ENCODE measurements around the gene USP17L11. TPM values are rescaled to one million over a fixed set of nuclear protein-coding genes. Genes with fewer than 3 reads are reported as not detected.
"Not testable (repeated sequence)": the region's sequence is repeated elsewhere in the genome, so short reads cannot be mapped to it uniquely, and the experiment has no call there.

Gene USP17L11
- total RNA-seq, 1 donor from 2014 or later = not detected

DNA sequence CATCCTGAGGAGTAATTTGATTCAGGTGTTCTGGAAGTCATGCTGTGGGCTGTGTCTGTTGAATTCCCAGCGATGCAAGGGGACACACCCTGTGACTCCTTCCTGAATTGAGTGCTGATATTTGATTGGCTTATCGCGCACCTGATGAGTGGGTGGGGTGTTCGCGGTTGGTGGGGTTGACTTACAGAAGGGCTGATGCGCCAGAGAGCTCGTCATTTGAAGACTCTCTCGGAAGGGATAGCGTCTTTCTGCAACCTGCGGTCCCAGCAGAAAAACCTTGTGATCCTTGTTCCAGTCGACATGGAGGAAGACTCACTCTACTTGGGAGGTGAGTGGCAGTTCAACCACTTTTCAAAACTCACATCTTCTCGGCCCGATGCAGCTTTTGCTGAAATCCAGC, 47.4 kb downstream of the USP17L11 start, which contains the start of gene USP17L21:
Gene USP17L21 (plus strand): TSS at position 301 of the 400 bp plus-strand sequence. CDS start 0 bp downstream, at position 301.
- H3K4me3 ChIP-seq; H3K36me3 ChIP-seq; H3K4me1 ChIP-seq; H3K9me3 ChIP-seq; H3K27ac ChIP-seq; intact Hi-C loops (cut with DNase I); H3K27me3 ChIP-seq; DNase-seq (ENCODE audit: low spot score in 2 of 2): not testable (repeated sequence)

Other genes starting within 250 kb of the USP17L11 start
- gene FAM90A26, start 45.0 kb upstream of the USP17L11 start, total RNA-seq = not detected
- not detected for gene USP17L10, start 4.7 kb upstream of the USP17L11 start, total RNA-seq
- gene USP17L12, start 4.7 kb downstream of the USP17L11 start, total RNA-seq = not detected
- not detected for gene USP17L13, start 9.5 kb downstream of the USP17L11 start, total RNA-seq
- gene USP17L15, start 19.0 kb downstream of the USP17L11 start, total RNA-seq = not detected
- gene USP17L17, start 28.5 kb downstream of the USP17L11 start, total RNA-seq = not detected
- gene USP17L18, start 33.2 kb downstream of the USP17L11 start, total RNA-seq = not detected
- not detected for gene USP17L19, start 38.0 kb downstream of the USP17L11 start, total RNA-seq
- not detected for gene USP17L20, start 42.7 kb downstream of the USP17L11 start, total RNA-seq
- not detected for gene USP17L21, start 47.5 kb downstream of the USP17L11 start, total RNA-seq
- not detected for gene USP17L22, start 52.2 kb downstream of the USP17L11 start, total RNA-seq
- not detected for gene USP17L24, start 109.8 kb downstream of the USP17L11 start, total RNA-seq
- not detected for gene USP17L25, start 114.5 kb downstream of the USP17L11 start, total RNA-seq
- not detected for gene USP17L26, start 119.3 kb downstream of the USP17L11 start, total RNA-seq
- gene USP17L5, start 124.0 kb downstream of the USP17L11 start, total RNA-seq = not detected
- not detected for gene USP17L27, start 128.7 kb downstream of the USP17L11 start, total RNA-seq
- not detected for gene USP17L28, start 133.5 kb downstream of the USP17L11 start, total RNA-seq
- not detected for gene USP17L29, start 138.2 kb downstream of the USP17L11 start, total RNA-seq
- not detected for gene USP17L30, start 147.7 kb downstream of the USP17L11 start, total RNA-seq
- not detected for gene DEFB131A, start 229.0 kb downstream of the USP17L11 start, total RNA-seq

Measured in ascending aorta (tissue), 2 donors.